Suprapubic skin (tissue), 4 donors: ENCODE data around the gene ETV3L. TPM values are rescaled to one million over a fixed set of nuclear protein-coding genes. Genes with fewer than 3 reads are reported as not detected.

Source experiments
- DNase-seq, 2 donors: peaks; one replicate each; pipeline ENCODE4 v3.0.0-alpha.2; 2019; ENCODE audit warnings: low spot score in 2 of 2
- H3K27ac ChIP-seq: fragments of 200-600 bp; sonication (generic); one replicate; pipeline ENCODE4 v1.5.1; 2019
- H3K27me3 ChIP-seq: fragments of 200-600 bp; sonication (generic); one replicate; pipeline ENCODE4 v1.5.1; 2019
- H3K36me3 ChIP-seq: fragments of 200-600 bp; sonication (generic); one replicate; pipeline ENCODE4 v1.5.1; 2019
- H3K4me1 ChIP-seq: fragments of 200-600 bp; sonication (generic); one replicate; pipeline ENCODE4 v1.5.1; 2019
- H3K4me3 ChIP-seq: fragments of 200-600 bp; sonication (generic); one replicate; pipeline ENCODE4 v1.5.1; 2019; ENCODE audit warnings: mild to moderate bottlenecking
- H3K9me3 ChIP-seq: fragments of 200-600 bp; sonication (generic); one replicate; pipeline ENCODE4 v1.5.1; 2019
- EP300 ChIP-seq: sonication (generic); formaldehyde crosslinking; IDR thresholded peaks from one replicate; pipeline ENCODE4 v1.6.1; 2017; ENCODE audit warnings: antibody characterized with exemption
- POLR2A ChIP-seq, 2 donors: fragments of 450-650 bp; IDR thresholded peaks; one replicate each; pipeline ENCODE4 v1.6.1; 2017; ENCODE audit warnings: antibody characterized with exemption in 2 of 2, mild to moderate bottlenecking in 2 of 2, moderate library complexity in 2 of 2
- POLR2AphosphoS5 ChIP-seq, 3 donors: sonication (generic); formaldehyde crosslinking; IDR thresholded peaks; one replicate each; pipeline ENCODE4 v1.6.1; 2017; ENCODE audit warnings: antibody characterized with exemption in 3 of 3
- WGBS: methylation state at CpG from one replicate; pipeline ENCODE4 v1.1.5; 2018; 5-methylcytosine and 5-hydroxymethylcytosine counted together
- total RNA-seq, 4 donors: library from RNA; depleted of rRNA; stranded (reverse); fragments of >200 nt; gene quantifications; one replicate each; pipeline ENCODE4 v1.1.0, GENCODE V29; 2016
- TF ChIP-seq, protein P1 (sequence below), 2 donors: fragments of 200-600 bp in 1 of 2; fragments of 450-650 bp in 1 of 2; sonication (generic) in 1 of 2; IDR thresholded peaks; one replicate each; pipeline ENCODE4 v1.5.1; 2016 to 2019; ENCODE audit warnings: antibody characterized with exemption in 2 of 2, mild to moderate bottlenecking in 1 of 2, moderate library complexity in 1 of 2

Gene ETV3L
- total RNA-seq, 4 donors from 2014 or later: not detected

DNA sequence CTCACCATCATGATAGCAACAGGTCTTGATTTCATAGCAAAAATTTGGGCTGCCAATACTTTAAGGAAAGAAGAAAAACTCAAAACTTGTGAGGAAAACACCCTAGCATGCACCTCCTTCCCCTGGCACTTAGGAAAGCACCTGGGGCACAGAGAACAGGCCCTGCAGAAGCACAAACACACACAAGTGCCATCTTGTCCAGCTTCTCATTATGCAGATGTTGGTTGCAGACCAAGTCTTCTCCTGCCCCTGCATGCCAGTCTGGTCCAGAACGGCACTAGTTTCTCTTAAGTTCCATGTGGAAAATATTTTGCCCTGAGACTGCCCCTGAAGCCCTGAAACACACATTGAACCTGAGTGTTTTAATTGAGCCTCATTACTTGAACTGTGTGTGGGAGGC is 44.9 kb upstream of the ETV3L start:
- peak overlapping the region; percentile 73 for H3K27ac ChIP-seq
- TF ChIP-seq EP300: no peak
- peak in 1 of 3 donors; percentile 51 for TF ChIP-seq POLR2AphosphoS5 (IDR thresholded peaks at IDR 0.05)
- no peak for DNase-seq

GRCh38 chr1:157142765-157143423 is 43.3 kb upstream of the ETV3L start:
- Histone ChIP-seq H3K9me3 (no peaks in the 10 kb centered on the region), H3K27ac (peak overlapping the region; percentile 23), H3K4me1 (peaks cover 64% of the 10 kb centered on the region), H3K27me3 (no peaks in the 10 kb centered on the region), H3K4me3 (no peak overlapping the region), H3K36me3 (no peaks in the 10 kb centered on the region)
- WGBS: 63% methylated on average over 3 of the region's 3 CpGs
- no peak for TF ChIP-seq POLR2A (IDR thresholded peaks at IDR 0.05)
- TF ChIP-seq, protein P1, sequence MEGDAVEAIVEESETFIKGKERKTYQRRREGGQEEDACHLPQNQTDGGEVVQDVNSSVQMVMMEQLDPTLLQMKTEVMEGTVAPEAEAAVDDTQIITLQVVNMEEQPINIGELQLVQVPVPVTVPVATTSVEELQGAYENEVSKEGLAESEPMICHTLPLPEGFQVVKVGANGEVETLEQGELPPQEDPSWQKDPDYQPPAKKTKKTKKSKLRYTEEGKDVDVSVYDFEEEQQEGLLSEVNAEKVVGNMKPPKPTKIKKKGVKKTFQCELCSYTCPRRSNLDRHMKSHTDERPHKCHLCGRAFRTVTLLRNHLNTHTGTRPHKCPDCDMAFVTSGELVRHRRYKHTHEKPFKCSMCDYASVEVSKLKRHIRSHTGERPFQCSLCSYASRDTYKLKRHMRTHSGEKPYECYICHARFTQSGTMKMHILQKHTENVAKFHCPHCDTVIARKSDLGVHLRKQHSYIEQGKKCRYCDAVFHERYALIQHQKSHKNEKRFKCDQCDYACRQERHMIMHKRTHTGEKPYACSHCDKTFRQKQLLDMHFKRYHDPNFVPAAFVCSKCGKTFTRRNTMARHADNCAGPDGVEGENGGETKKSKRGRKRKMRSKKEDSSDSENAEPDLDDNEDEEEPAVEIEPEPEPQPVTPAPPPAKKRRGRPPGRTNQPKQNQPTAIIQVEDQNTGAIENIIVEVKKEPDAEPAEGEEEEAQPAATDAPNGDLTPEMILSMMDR (IDR thresholded peaks at IDR 0.05): no peak
- no peak for DNase-seq

More for the DNA sequence above, 44.9 kb upstream of the ETV3L start:
- no peaks in the 10 kb centered on the region for H3K36me3 ChIP-seq
- H3K4me1 ChIP-seq: peaks cover 63% of the 10 kb centered on the region
- WGBS: 64% methylated on average over 1 of the region's 1 CpG
- no peak overlapping the region for H3K4me3 ChIP-seq
- H3K9me3 ChIP-seq: no peaks in the 10 kb centered on the region
- H3K27me3 ChIP-seq: no peaks in the 10 kb centered on the region

- Histone ChIP-seq H3K27me3 (no peaks in the 10 kb centered on the region), H3K4me1 (peaks cover 66% of the 10 kb centered on the region), H3K4me3 (no peak overlapping the region), H3K9me3 (no peaks in the 10 kb centered on the region), H3K27ac (peak overlapping the region; percentile 23), H3K36me3 (no peaks in the 10 kb centered on the region)
- WGBS: 80% methylated on average over 2 of the region's 2 CpGs
- no peak for DNase-seq
- TF ChIP-seq, protein P1 (IDR thresholded peaks at IDR 0.05): no peak
- TF ChIP-seq POLR2AphosphoS5 (IDR thresholded peaks at IDR 0.05): no peak
- no peak for TF ChIP-seq EP300
Observed at GRCh38 chr1:157142201-157142600, 42.6 kb upstream of the ETV3L start.

GRCh38 chr1:157141212-157141855 is 41.7 kb upstream of the ETV3L start:
- Histone ChIP-seq H3K9me3 (no peaks in the 10 kb centered on the region), H3K36me3 (no peaks in the 10 kb centered on the region), H3K4me3 (no peak overlapping the region), H3K4me1 (peaks cover 69% of the 10 kb centered on the region), H3K27me3 (no peaks in the 10 kb centered on the region), H3K27ac (no peak overlapping the region)
- WGBS: 80% methylated on average over 4 of the region's 4 CpGs
- TF ChIP-seq EP300 (no peak), POLR2AphosphoS5 (IDR thresholded peaks at IDR 0.05) (no peak), POLR2A (IDR thresholded peaks at IDR 0.05) (no peak)
- TF ChIP-seq, protein P1 (IDR thresholded peaks at IDR 0.05): no peak
- no peak for DNase-seq

GRCh38 chr1:157140063-157140588 is 40.5 kb upstream of the ETV3L start:
- Histone ChIP-seq H3K27me3 (no peaks in the 10 kb centered on the region), H3K4me1 (peaks cover 69% of the 10 kb centered on the region), H3K36me3 (peaks cover 7% of the 10 kb centered on the region), H3K4me3 (no peak overlapping the region), H3K27ac (no peak overlapping the region), H3K9me3 (no peaks in the 10 kb centered on the region)
- no peak for TF ChIP-seq POLR2A (IDR thresholded peaks at IDR 0.05)
- TF ChIP-seq POLR2AphosphoS5 (IDR thresholded peaks at IDR 0.05): no peak
- TF ChIP-seq, protein P1 (IDR thresholded peaks at IDR 0.05): no peak
- no peak for TF ChIP-seq EP300
- 90% methylated on average over 2 of the region's 2 CpGs for WGBS
- DNase-seq: no peak
